Upper lobe of left lung (tissue), 6 donors: ENCODE measurements around the gene SAMD4B. TPM values are rescaled to one million over a fixed set of nuclear protein-coding genes. Genes with fewer than 3 reads are reported as not detected.

Experiments used
- ATAC-seq, 2 donors: fragments of 200-7000 bp; cut with Tn5 transposase; one replicate each; pipeline ENCODE4 v1.9.1; 2022; ENCODE audit warnings: mild to moderate bottlenecking in 2 of 2, moderate library complexity in 2 of 2; ENCODE audit not compliant: low FRiP score in 2 of 2
- DNase-seq, 2 donors: peaks; one replicate each; pipeline ENCODE4 v3.0.0-alpha.2; 2019 to 2020
- H3K27ac ChIP-seq, 4 donors: fragments of 200-600 bp; sonication (generic); one replicate each; pipeline ENCODE4 v1.5.1; 2016 to 2019
- H3K27me3 ChIP-seq, 4 donors: fragments of 200-600 bp; sonication (generic); one replicate each; pipeline ENCODE4 v1.5.1; 2017 to 2019
- H3K36me3 ChIP-seq, 4 donors: fragments of 200-600 bp; sonication (generic); one replicate each; pipeline ENCODE4 v1.5.1; 2016 to 2019
- H3K4me1 ChIP-seq, 4 donors: fragments of 200-600 bp; sonication (generic); one replicate each; pipeline ENCODE4 v1.5.1; 2018 to 2019
- H3K4me3 ChIP-seq, 4 donors: fragments of 200-600 bp; sonication (generic); one replicate each; pipeline ENCODE4 v1.5.1; 2017 to 2019; ENCODE audit warnings: mild to moderate bottlenecking in 2 of 4, moderate library complexity in 1 of 4
- H3K9me3 ChIP-seq, 4 donors: fragments of 200-600 bp; sonication (generic); one replicate each; pipeline ENCODE4 v1.5.1; 2018 to 2019
- EP300 ChIP-seq, 4 donors: sonication (generic); formaldehyde crosslinking; IDR thresholded peaks; one replicate each; pipeline ENCODE4 v1.5.1; 2017; ENCODE audit warnings: antibody characterized with exemption in 4 of 4, control low read depth in 2 of 4
- POLR2A ChIP-seq, 4 donors: fragments of 450-650 bp; IDR thresholded peaks; one replicate each; pipeline ENCODE4 v1.5.1; 2016 to 2017; ENCODE audit warnings: antibody characterized with exemption in 4 of 4, mild to moderate bottlenecking in 2 of 4
- POLR2AphosphoS5 ChIP-seq, 2 donors: sonication (generic); formaldehyde crosslinking; IDR thresholded peaks; one replicate each; pipeline ENCODE4 v1.5.1; 2017; ENCODE audit warnings: antibody characterized with exemption in 2 of 2
- WGBS, 2 donors: methylation state at CpG; one replicate each; pipeline ENCODE4 v1.1.5; 2017 to 2018; 5-methylcytosine and 5-hydroxymethylcytosine counted together
- total RNA-seq, 6 donors: library from RNA; depleted of rRNA in 4 of 6; stranded (reverse); fragments of >200 nt in 4 of 6; gene quantifications; one replicate each; pipeline versions ENCODE4 v1.1.0 to v1.2.1, GENCODE V29; 2016 to 2021
- TF ChIP-seq, protein P1 (sequence below), 6 experiments: fragments of 450-650 bp in 4 of 6; fragments of 200-600 bp in 2 of 6; sonication (generic) in 2 of 6; IDR thresholded peaks; one replicate each; pipeline ENCODE4 v1.5.1; 2016 to 2019; ENCODE audit warnings: antibody characterized with exemption in 6 of 6
- donor health status: DM: no; HTN: no; CAD: no; lungs with moderate emphysema.
- donor health status: DM: no; HTN: yes; CAD: no; lungs with severe emphysema.

The SAMD4B gene
- total RNA-seq, 6 donors from 2014 or later, result 57.7 to 125 (median 79.3) TPM

DNA sequence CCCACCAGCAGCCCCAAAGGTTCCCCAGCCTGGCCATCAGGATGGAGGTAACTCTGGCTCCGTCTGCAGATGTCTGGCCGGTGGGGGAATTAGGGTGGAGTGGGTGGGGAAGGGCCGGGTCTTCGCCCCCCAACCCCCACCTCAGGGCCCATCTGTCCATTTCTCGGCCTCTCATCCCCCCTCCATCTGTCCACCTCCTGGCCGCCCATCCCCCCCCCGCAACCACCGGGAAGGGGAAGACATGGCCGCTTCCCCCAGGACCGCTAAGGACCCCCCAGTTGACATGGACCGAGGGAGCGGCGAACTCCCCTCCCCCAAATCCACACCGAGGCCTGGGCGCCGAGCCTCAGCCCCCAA, 22.4 kb upstream of the SAMD4B start:
- TF ChIP-seq POLR2A (IDR thresholded peaks at IDR 0.05) (no peak), EP300 (IDR thresholded peaks at IDR 0.05) (no peak), POLR2AphosphoS5 (IDR thresholded peaks at IDR 0.05) (no peak)
- TF ChIP-seq, protein P1, sequence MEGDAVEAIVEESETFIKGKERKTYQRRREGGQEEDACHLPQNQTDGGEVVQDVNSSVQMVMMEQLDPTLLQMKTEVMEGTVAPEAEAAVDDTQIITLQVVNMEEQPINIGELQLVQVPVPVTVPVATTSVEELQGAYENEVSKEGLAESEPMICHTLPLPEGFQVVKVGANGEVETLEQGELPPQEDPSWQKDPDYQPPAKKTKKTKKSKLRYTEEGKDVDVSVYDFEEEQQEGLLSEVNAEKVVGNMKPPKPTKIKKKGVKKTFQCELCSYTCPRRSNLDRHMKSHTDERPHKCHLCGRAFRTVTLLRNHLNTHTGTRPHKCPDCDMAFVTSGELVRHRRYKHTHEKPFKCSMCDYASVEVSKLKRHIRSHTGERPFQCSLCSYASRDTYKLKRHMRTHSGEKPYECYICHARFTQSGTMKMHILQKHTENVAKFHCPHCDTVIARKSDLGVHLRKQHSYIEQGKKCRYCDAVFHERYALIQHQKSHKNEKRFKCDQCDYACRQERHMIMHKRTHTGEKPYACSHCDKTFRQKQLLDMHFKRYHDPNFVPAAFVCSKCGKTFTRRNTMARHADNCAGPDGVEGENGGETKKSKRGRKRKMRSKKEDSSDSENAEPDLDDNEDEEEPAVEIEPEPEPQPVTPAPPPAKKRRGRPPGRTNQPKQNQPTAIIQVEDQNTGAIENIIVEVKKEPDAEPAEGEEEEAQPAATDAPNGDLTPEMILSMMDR (IDR thresholded peaks at IDR 0.05), result no peak
- H3K36me3 ChIP-seq, result peaks cover 0 to 5% (median 2%) of the 10 kb centered on the region in 4 donors
- ATAC-seq (no peak), DNase-seq (no peak)
- H3K9me3 ChIP-seq, result no peaks in the 10 kb centered on the region
- 55% methylated on average over 4 of the region's 16 CpGs; no CpG with 5 or more reads in 1 of the 2 donors for WGBS, 2 donors
- H3K4me3 ChIP-seq, result peak overlapping the region in 3 of 4 donors; percentile 54 to 64 (median 60)
- H3K27me3 ChIP-seq, result no peaks in the 10 kb centered on the region
- H3K4me1 ChIP-seq, result peaks cover 8 to 16% (median 10%) of the 10 kb centered on the region in 4 donors
- no peak overlapping the region for H3K27ac ChIP-seq

DNA sequence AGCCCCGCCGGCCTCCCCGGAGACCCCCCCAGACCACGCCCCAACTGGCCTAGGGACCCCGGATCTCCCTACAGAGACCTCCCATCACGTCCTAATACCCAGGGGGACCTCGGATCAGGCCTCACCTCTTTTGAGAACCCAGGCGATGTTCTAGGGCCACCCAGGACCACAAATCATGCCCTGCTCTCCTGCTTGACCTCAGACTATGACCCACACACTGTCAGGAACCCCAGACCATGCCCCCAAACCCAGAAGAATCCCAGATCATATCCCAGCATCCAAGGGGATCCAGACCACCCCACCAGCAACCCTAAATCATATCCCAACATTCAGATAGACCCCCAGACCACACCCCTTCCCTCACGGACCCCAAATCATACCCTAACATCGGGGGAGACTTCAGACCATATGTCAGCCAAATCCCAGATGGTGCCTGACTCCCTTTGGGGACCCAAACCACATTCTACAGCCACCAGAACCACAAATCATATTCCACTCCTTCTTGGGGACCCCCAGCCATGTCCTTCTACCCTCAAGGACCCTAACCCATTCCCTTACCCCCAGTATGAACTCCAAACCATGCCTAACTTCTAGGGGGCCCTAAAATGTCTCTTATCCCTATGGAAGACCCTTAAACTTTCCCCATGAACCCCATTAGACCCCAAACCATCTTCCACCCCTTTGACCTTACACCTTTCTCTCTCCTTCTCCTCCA, 20.9 kb upstream of the SAMD4B start:
- H3K4me1 ChIP-seq, result peaks cover 8 to 16% (median 10%) of the 10 kb centered on the region in 4 donors
- peak overlapping the region in 3 of 4 donors; percentile 54 to 64 (median 60) for H3K4me3 ChIP-seq
- no peak for TF ChIP-seq POLR2A (IDR thresholded peaks at IDR 0.05)
- TF ChIP-seq, protein P1 (IDR thresholded peaks at IDR 0.05), result no peak
- TF ChIP-seq POLR2AphosphoS5 (IDR thresholded peaks at IDR 0.05), result no peak
- TF ChIP-seq EP300 (IDR thresholded peaks at IDR 0.05), result no peak
- H3K27ac ChIP-seq, result peak overlapping the region in 1 of 4 donors; percentile 74
- peaks cover 0 to 5% (median 0%) of the 10 kb centered on the region in 4 donors for H3K36me3 ChIP-seq
- H3K27me3 ChIP-seq, result no peaks in the 10 kb centered on the region
- DNase-seq (no peak), ATAC-seq (no peak)
- WGBS, 2 donors, result 31 to 44% methylated on average over 4 to 5 of the region's 10 CpGs
- H3K9me3 ChIP-seq, result no peaks in the 10 kb centered on the region

DNA sequence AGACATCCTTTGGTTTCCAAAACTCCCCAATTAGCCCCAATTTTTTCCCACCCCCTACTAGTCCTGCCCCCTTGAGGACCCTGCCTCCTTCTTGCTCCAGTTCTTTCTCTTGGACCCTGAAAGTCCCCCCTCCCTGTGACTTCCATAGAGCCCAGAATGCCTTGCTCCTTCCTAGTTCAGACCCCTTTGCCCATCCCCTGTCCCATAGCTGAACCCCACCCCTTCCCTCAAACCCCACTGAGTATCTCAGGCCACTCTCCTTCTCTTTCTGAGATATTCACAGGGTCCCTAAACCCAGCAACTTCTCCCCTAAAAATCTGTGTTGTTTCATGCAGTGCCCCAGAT, 20.4 kb upstream of the SAMD4B start:
- Histone ChIP-seq H3K9me3 (no peaks in the 10 kb centered on the region), H3K27ac (no peak overlapping the region), H3K4me1 (peaks cover 8 to 16% (median 10%) of the 10 kb centered on the region in 4 donors), H3K27me3 (no peaks in the 10 kb centered on the region), H3K4me3 (no peak overlapping the region), H3K36me3 (peaks cover 0 to 5% (median 0%) of the 10 kb centered on the region in 4 donors)
- DNase-seq, result no peak
- no peak for ATAC-seq
- TF ChIP-seq POLR2A (IDR thresholded peaks at IDR 0.05), result no peak
- TF ChIP-seq EP300 (IDR thresholded peaks at IDR 0.05), result no peak
- no peak for TF ChIP-seq POLR2AphosphoS5 (IDR thresholded peaks at IDR 0.05)
- TF ChIP-seq, protein P1 (IDR thresholded peaks at IDR 0.05), result no peak

DNA sequence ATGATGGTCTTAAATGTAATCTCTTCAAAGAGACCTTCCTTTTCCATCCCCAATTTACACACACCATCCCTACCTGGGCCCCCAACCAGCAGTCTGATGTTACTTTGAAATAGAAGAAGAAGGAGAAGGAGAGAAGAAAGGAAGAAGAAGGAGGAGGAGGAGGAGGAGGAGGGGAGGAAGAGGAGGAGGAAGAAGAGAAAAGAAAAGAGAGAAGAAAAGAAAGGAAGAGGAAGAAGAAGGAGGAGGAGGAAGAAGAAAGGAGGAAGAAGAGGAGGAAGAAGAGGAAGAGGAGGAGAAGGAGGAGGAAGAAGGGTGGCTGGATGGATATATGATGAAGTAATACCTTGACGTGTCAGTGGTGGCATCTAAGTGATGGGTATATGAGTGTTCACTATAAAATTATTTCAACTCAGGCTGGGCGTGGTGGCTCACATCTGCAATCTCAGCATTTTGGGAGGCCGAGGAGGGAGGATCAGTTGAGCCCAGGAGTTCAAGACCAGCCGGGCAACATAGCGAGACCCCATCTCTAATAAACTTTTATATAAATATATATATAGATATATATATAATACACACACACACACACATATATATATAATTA, 17.9 kb upstream of the SAMD4B start:
- Histone ChIP-seq H3K9me3 (no peaks in the 10 kb centered on the region), H3K4me1 (peaks cover 8 to 27% (median 18%) of the 10 kb centered on the region in 4 donors), H3K27me3 (no peaks in the 10 kb centered on the region), H3K4me3 (no peak overlapping the region), H3K36me3 (peaks cover 0 to 22% (median 0%) of the 10 kb centered on the region in 4 donors), H3K27ac (no peak overlapping the region)
- DNase-seq (no peak), ATAC-seq (no peak)
- TF ChIP-seq POLR2A (IDR thresholded peaks at IDR 0.05) (no peak), POLR2AphosphoS5 (IDR thresholded peaks at IDR 0.05) (no peak), EP300 (IDR thresholded peaks at IDR 0.05) (no peak)
- TF ChIP-seq, protein P1 (IDR thresholded peaks at IDR 0.05), result no peak
- WGBS, 2 donors, result 86% methylated on average over 5 of the region's 5 CpGs
